ENCODE measurements around the gene GNG4.

DNA sequence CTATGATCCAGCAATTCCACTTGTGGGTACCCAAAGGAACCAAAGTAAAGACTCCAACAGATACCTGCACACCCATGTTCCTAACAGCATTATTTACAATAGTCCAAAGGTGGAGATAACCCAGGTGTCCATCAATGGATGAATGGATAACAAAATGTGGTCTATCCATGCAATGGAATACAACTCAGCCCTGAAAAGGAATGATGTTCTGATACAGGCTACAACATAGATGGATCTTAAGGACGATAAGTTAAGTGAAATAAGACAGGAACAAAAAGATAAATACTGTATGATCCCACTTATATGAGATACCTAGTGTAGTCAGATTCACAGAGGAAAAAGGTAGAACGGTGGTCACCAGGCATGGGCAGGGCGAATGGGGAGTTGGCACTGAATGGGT is 69.7 kb downstream of the GNG4 start:
- TF ChIP-seq, protein P1, sequence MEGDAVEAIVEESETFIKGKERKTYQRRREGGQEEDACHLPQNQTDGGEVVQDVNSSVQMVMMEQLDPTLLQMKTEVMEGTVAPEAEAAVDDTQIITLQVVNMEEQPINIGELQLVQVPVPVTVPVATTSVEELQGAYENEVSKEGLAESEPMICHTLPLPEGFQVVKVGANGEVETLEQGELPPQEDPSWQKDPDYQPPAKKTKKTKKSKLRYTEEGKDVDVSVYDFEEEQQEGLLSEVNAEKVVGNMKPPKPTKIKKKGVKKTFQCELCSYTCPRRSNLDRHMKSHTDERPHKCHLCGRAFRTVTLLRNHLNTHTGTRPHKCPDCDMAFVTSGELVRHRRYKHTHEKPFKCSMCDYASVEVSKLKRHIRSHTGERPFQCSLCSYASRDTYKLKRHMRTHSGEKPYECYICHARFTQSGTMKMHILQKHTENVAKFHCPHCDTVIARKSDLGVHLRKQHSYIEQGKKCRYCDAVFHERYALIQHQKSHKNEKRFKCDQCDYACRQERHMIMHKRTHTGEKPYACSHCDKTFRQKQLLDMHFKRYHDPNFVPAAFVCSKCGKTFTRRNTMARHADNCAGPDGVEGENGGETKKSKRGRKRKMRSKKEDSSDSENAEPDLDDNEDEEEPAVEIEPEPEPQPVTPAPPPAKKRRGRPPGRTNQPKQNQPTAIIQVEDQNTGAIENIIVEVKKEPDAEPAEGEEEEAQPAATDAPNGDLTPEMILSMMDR (IDR thresholded peaks at IDR 0.05; ENCODE audit: low read depth, low read length) = no peak
- TF ChIP-seq EZH2phosphoT487 (IDR thresholded peaks at IDR 0.05; ENCODE audit: low read depth) = no peak

Data from OCI-LY3 (cell line).